HepG2 (cell line): ENCODE data around the gene INO80B. TPM values are rescaled to one million over a fixed set of nuclear protein-coding genes. Genes with fewer than 3 reads are reported as not detected.

ENCODE experiments used
- AGO1 ChIP-seq: fragments of 200-400 bp; formaldehyde crosslinking; IDR thresholded peaks from 2 replicates; pipeline ENCODE4 v1.6.1; 2017; ENCODE audit warnings: mild to moderate bottlenecking, low read depth, low read length, moderate library complexity; ENCODE audit not compliant: poor library complexity, severe bottlenecking
- ATF7-NPFF ChIP-seq: sonication (generic); formaldehyde crosslinking; IDR thresholded peaks from 2 replicates; pipeline ENCODE4 v1.8.1; 2023; ENCODE audit warnings: mild to moderate bottlenecking, low read depth, missing genetic modification reagents, moderate library complexity
- CCDC6 ChIP-seq: sonication (generic); formaldehyde crosslinking; IDR thresholded peaks from 2 replicates; pipeline ENCODE4 v1.8.1; 2022; ENCODE audit warnings: mild to moderate bottlenecking, missing genetic modification reagents, moderate library complexity
- DRAP1 ChIP-seq: IDR thresholded peaks from 2 replicates; pipeline ENCODE4 v1.6.1; 2016; ENCODE audit warnings: missing genetic modification reagents, missing compliant biosample characterization
- HNF1A ChIP-seq, 2 experiments: sonication (generic) in 1 of 2; formaldehyde crosslinking in 1 of 2; IDR thresholded peaks; 2 replicates each; pipeline versions ENCODE4 v1.4.0 to v1.6.1; 2016 to 2020; ENCODE audit warnings: borderline replicate concordance in 1 of 2, low read depth in 1 of 2, mild to moderate bottlenecking in 1 of 2, missing genetic modification reagents in 1 of 2
- HOXA7 ChIP-seq: sonication (generic); formaldehyde crosslinking; IDR thresholded peaks from 2 replicates; pipeline ENCODE4 v1.8.1; 2022; ENCODE audit warnings: mild to moderate bottlenecking, missing genetic modification reagents, moderate library complexity
- MAFK ChIP-seq, 2 experiments: IDR thresholded peaks in 1 of 2; conservative IDR thresholded peaks in 1 of 2; 2 replicates each; pipeline ENCODE4 v1.6.1; 2011; ENCODE audit warnings: improper control_type of control experiment in 2 of 2, low read length in 2 of 2
- RFXANK ChIP-seq: IDR thresholded peaks from 2 replicates; pipeline ENCODE4 v1.6.1; 2016
- SMAD1 ChIP-seq: sonication (generic); formaldehyde crosslinking; IDR thresholded peaks from 2 replicates; pipeline ENCODE4 v1.4.0; 2020; ENCODE audit warnings: missing genetic modification reagents, low read depth, mild to moderate bottlenecking, borderline replicate concordance
- TCF12 ChIP-seq, 2 experiments: fragments of 450-650 bp in 1 of 2; sonication (generic) in 1 of 2; formaldehyde crosslinking in 1 of 2; IDR thresholded peaks; 2 replicates each; pipeline versions ENCODE4 v1.6.1 to v1.8.0; 2017 to 2022; ENCODE audit warnings: antibody characterized with exemption in 1 of 2, mild to moderate bottlenecking in 1 of 2, missing genetic modification reagents in 1 of 2, moderate library complexity in 1 of 2
- TGIF2 ChIP-seq: IDR thresholded peaks from 2 replicates; pipeline ENCODE4 v1.6.1; 2016; ENCODE audit warnings: control low read depth, missing compliant biosample characterization
- TOPORS ChIP-seq: sonication (generic); formaldehyde crosslinking; IDR thresholded peaks from 2 replicates; pipeline ENCODE4 v1.8.0; 2023; ENCODE audit warnings: mild to moderate bottlenecking, missing genetic modification reagents
- XRCC5 ChIP-seq: fragments of 200-400 bp; formaldehyde crosslinking; optimal IDR thresholded peaks from 2 replicates; pipeline ENCODE3; 2017; ENCODE audit warnings: mild to moderate bottlenecking, low read length
- ZNF20 ChIP-seq: sonication (generic); formaldehyde crosslinking; IDR thresholded peaks from 2 replicates; pipeline ENCODE4 v1.4.0; 2020; ENCODE audit warnings: mild to moderate bottlenecking, moderate library complexity, missing genetic modification reagents
- ZNF260 ChIP-seq: sonication (generic); formaldehyde crosslinking; IDR thresholded peaks from 2 replicates; pipeline ENCODE4 v1.4.0; 2020; ENCODE audit warnings: missing genetic modification reagents, low read depth, mild to moderate bottlenecking, borderline replicate concordance
- ZNF530 ChIP-seq: sonication (generic); formaldehyde crosslinking; IDR thresholded peaks from 2 replicates; pipeline ENCODE4 v1.5.0; 2020; ENCODE audit warnings: low read depth, mild to moderate bottlenecking, missing genetic modification reagents
- ZNF629 ChIP-seq: sonication (generic); formaldehyde crosslinking; conservative IDR thresholded peaks from 2 replicates; pipeline ENCODE4 v1.5.0; 2020; ENCODE audit warnings: missing genetic modification reagents
- polyA plus RNA-seq, 8 experiments: library from polyadenylated mRNA; depleted of rRNA in 3 of 8; stranded (reverse) in 7 of 8; unstranded in 1 of 8; fragments of >200 nt; fragmentation: Illumina TruSeq in 4 of 8; extraction: Trizol in 4 of 8; gene quantifications; 2 replicates each; pipeline versions ENCODE4 v1.2.1 to v1.2.3, GENCODE V29; 2011 to 2016; ENCODE audit warnings: low read depth in 4 of 8, missing spikeins in 1 of 8, mixed read lengths in 1 of 8; ENCODE audit not compliant: insufficient read depth in 1 of 8
- total RNA-seq, 5 experiments: library from RNA; depleted of rRNA; stranded (reverse); fragments of >200 nt; fragmentation: Illumina TruSeq; extraction: Trizol; gene quantifications; 2 replicates each; pipeline ENCODE4 v1.2.3, GENCODE V29; 2016; ENCODE audit warnings: low read depth in 1 of 5
- TF ChIP-seq, protein P1 (sequence below): IDR thresholded peaks from 2 replicates; pipeline ENCODE4 v1.6.1; 2016; ENCODE audit warnings: low read depth, control low read depth
- TF ChIP-seq, protein P2 (sequence below): sonication (generic); formaldehyde crosslinking; IDR thresholded peaks from 2 replicates; pipeline ENCODE4 v1.9.0; 2021; ENCODE audit warnings: missing genetic modification reagents, borderline replicate concordance

Gene INO80B
- total and polyA plus RNA-seq, 2 of the 13 experiments (the other 11 are each of a cell fraction or from before 2014, with no cell fraction given): 6.2 to 14.5 TPM

DNA sequence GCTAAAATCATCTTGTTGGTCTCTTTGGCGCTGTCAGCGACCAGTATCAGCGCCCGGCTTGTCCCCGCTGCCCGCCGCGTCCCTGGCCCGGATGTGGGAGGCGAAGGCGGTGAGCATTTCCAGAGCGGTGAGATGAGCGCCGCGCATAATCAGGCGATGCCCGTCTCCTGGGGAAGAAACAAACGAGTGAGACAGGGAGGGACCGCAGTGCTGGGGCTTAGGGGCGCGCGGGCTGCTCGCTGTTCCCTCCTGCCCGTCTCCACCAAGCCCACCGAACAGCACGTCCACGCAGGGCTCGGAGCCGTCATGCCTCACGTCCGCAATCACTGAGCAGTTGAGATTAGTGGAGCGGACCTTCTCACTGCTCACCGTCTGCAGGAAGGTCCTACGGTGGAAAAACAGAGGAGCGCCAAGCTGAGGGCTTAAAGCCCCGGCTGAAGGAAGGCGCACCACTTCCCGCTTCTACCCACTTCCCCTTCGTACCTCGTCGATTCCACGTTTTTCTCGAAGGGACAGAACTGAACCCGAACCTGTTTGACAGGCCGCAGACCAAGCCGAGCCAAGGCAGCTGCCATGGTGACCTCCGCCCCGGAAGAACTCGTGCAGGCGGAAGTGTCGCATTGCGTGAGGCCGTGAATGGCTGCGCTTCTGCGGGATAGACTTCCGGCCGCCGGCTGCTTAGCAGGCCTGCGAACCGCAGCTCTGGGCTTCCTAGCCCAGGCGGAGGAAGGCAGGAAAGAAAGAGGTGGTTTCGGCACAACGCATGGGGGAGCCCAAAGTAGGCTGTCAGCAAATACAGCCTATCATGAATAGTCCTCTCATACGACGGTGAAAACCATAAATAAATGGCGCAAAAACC, 17.4 kb downstream of the INO80B start, which contains the start of gene MRPL53 (continued):
- TF ChIP-seq SMAD1 (CRISPR knock-in tag) (peak; percentile 99), ZNF629 (CRISPR knock-in tag) (peak; percentile 37; the same call in 1 of the 2 replicates), TGIF2 (CRISPR knock-in tag) (peak; percentile 94), HOXA7 (no peak), XRCC5 (peak; percentile 65), TOPORS (CRISPR knock-in tag) (peak; percentile 99), ATF7-NPFF (CRISPR knock-in tag) (peak; percentile 90), AGO1 (peak; percentile 99), ZNF530 (CRISPR knock-in tag) (no peak), MAFK (conservative IDR thresholded peaks at IDR 0.05 in 1 of 2, IDR thresholded peaks at IDR 0.05 in 1 of 2; ENCODE audit: low read length in 2 of 2) (no peak), RFXANK (CRISPR knock-in tag) (0 out of 2 replicates have a peak, but pooled peaks have one; percentile 61), ZNF20 (CRISPR knock-in tag) (peak; percentile 27; the same call in 1 of the 2 replicates), HNF1A (IDR thresholded peaks at IDR 0.05; ENCODE audit: low read depth) (no peak; the same call in 1 of the 2 replicates), HNF1A (CRISPR knock-in tag; IDR thresholded peaks at IDR 0.05; ENCODE audit: borderline replicate concordance) (peak; percentile 89), ZNF260 (CRISPR knock-in tag) (no peak), CCDC6 (CRISPR knock-in tag) (peak; percentile 90), TCF12 (IDR thresholded peaks at IDR 0.05) (no peak), TCF12 (CRISPR knock-in tag; IDR thresholded peaks at IDR 0.05) (peak; percentile 88; the same call in 1 of the 2 replicates), DRAP1 (CRISPR knock-in tag) (peak; percentile 69)
- TF ChIP-seq, protein P1, sequence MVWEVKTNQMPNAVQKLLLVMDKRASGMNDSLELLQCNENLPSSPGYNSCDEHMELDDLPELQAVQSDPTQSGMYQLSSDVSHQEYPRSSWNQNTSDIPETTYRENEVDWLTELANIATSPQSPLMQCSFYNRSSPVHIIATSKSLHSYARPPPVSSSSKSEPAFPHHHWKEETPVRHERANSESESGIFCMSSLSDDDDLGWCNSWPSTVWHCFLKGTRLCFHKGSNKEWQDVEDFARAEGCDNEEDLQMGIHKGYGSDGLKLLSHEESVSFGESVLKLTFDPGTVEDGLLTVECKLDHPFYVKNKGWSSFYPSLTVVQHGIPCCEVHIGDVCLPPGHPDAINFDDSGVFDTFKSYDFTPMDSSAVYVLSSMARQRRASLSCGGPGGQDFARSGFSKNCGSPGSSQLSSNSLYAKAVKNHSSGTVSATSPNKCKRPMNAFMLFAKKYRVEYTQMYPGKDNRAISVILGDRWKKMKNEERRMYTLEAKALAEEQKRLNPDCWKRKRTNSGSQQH: peak; percentile 99
- TF ChIP-seq, protein P2, sequence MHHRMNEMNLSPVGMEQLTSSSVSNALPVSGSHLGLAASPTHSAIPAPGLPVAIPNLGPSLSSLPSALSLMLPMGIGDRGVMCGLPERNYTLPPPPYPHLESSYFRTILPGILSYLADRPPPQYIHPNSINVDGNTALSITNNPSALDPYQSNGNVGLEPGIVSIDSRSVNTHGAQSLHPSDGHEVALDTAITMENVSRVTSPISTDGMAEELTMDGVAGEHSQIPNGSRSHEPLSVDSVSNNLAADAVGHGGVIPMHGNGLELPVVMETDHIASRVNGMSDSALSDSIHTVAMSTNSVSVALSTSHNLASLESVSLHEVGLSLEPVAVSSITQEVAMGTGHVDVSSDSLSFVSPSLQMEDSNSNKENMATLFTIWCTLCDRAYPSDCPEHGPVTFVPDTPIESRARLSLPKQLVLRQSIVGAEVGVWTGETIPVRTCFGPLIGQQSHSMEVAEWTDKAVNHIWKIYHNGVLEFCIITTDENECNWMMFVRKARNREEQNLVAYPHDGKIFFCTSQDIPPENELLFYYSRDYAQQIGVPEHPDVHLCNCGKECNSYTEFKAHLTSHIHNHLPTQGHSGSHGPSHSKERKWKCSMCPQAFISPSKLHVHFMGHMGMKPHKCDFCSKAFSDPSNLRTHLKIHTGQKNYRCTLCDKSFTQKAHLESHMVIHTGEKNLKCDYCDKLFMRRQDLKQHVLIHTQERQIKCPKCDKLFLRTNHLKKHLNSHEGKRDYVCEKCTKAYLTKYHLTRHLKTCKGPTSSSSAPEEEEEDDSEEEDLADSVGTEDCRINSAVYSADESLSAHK (CRISPR knock-in tag): no peak; the same call in 1 of the 2 replicates
